PC-3 (cell line): Measurements from ENCODE around the gene RC3H1. TPM values are rescaled to one million over a fixed set of nuclear protein-coding genes. Genes with fewer than 3 reads are reported as not detected.

Experiments
- ATAC-seq: fragments of 200-7000 bp; cut with Tn5 transposase; 2 replicates; pipeline ENCODE4 v1.9.1; 2020; ENCODE audit warnings: mild to moderate bottlenecking, moderate library complexity
- BruUV-seq: library from RNA; stranded (reverse); fragments of 400-500 nt; replicated peaks from 2 replicates; lab custom pipeline; 2021; lab: Mats Ljungman, UMichigan
- CTCF ChIA-PET: fragments of 300-600 bp; sonication (Branson Sonifier 250); formaldehyde crosslinking; loops from one replicate; lab custom pipeline; 2022; ENCODE audit warnings: antibody characterized with exemption; lab: Charles Lee
- POLR2A ChIA-PET: fragments of 300-600 bp; sonication (Branson Sonifier 250); formaldehyde crosslinking; loops from one replicate; lab custom pipeline; 2022; ENCODE audit warnings: antibody characterized with exemption; ENCODE audit not compliant: unreplicated experiment; lab: Charles Lee
- DNase-seq: peaks from one replicate; pipeline ENCODE4 v3.0.0-alpha.2; 2015
- H2AFZ ChIP-seq: fragments of 300-600 bp; sonication (generic); 2 replicates; pipeline ENCODE4 v1.6.0; 2016; ENCODE audit warnings: antibody characterized with exemption, low read length
- H3F3A ChIP-seq: fragments of 300-600 bp; sonication (generic); one replicate; pipeline ENCODE4 v1.6.0; 2017; ENCODE audit warnings: antibody characterized with exemption, low read length, control low read depth, mild to moderate bottlenecking; ENCODE audit not compliant: unreplicated experiment
- H3K27ac ChIP-seq: fragments of 300-600 bp; sonication (generic); 2 replicates; pipeline ENCODE4 v1.5.1; 2016; ENCODE audit warnings: mild to moderate bottlenecking, low read length
- H3K27me3 ChIP-seq: fragments of 300-600 bp; sonication (generic); 2 replicates; pipeline ENCODE4 v1.6.1; 2016; ENCODE audit warnings: low read length, mixed read lengths
- H3K36me3 ChIP-seq: fragments of 300-600 bp; sonication (generic); 2 replicates; pipeline ENCODE4 v1.6.1; 2016; ENCODE audit warnings: low read depth, mixed run types, low read length, mixed read lengths
- H3K4me1 ChIP-seq: fragments of 300-600 bp; sonication (generic); 2 replicates; pipeline ENCODE4 v1.5.1; 2016; ENCODE audit warnings: low read length; ENCODE audit not compliant: insufficient read depth
- H3K4me2 ChIP-seq: fragments of 300-600 bp; sonication (generic); 2 replicates; pipeline ENCODE4 v1.6.0; 2016; ENCODE audit warnings: low read length
- H3K4me3 ChIP-seq: fragments of 300-600 bp; sonication (generic); 2 replicates; pipeline ENCODE4 v1.5.1; 2016; ENCODE audit warnings: mild to moderate bottlenecking, low read length, mixed read lengths
- H3K79me2 ChIP-seq: fragments of 300-600 bp; sonication (generic); 2 replicates; pipeline ENCODE4 v1.6.1; 2017; ENCODE audit warnings: low read length, mixed read lengths
- H3K9ac ChIP-seq: fragments of 300-600 bp; sonication (generic); 2 replicates; pipeline ENCODE4 v1.6.0; 2016; ENCODE audit warnings: mild to moderate bottlenecking, low read length
- H3K9me2 ChIP-seq: fragments of 300-600 bp; sonication (generic); replicated peaks from 2 replicates; pipeline ENCODE4 v1.6.1; 2016; ENCODE audit warnings: mixed run types, low read length, mixed read lengths
- H3K9me3 ChIP-seq: fragments of 300-600 bp; sonication (generic); 2 replicates; pipeline ENCODE4 v1.6.1; 2016; ENCODE audit warnings: low read length, mixed read lengths
- H4K20me1 ChIP-seq: fragments of 300-600 bp; sonication (generic); 2 replicates; pipeline ENCODE4 v1.6.1; 2016; ENCODE audit warnings: low read length, mixed read lengths
- CTCF ChIP-seq: fragments of 300-600 bp; sonication (generic); conservative IDR thresholded peaks from 2 replicates; pipeline ENCODE4 v1.5.1; 2017; ENCODE audit warnings: antibody characterized with exemption, low read depth, mild to moderate bottlenecking, low read length
- EZH2 ChIP-seq: fragments of 300-600 bp; sonication (generic); IDR thresholded peaks from one replicate; pipeline ENCODE4 v1.6.1; 2017; ENCODE audit warnings: antibody characterized with exemption, mild to moderate bottlenecking, low read length; ENCODE audit not compliant: unreplicated experiment
- EZH2phosphoT487 ChIP-seq: fragments of 300-600 bp; sonication (generic); IDR thresholded peaks from 2 replicates; pipeline ENCODE4 v1.6.1; 2018; ENCODE audit warnings: mild to moderate bottlenecking, antibody characterized with exemption, low read length, borderline replicate concordance
- intact Hi-C: fragments of 100-400 bp; cut with micrococcal nuclease; formaldehyde crosslinking; loops from 2 replicates; pipeline ENCODE4 v1.9.0; 2023
- total RNA-seq: library from RNA; depleted of rRNA; stranded (reverse); fragments of >200 nt; gene quantifications from 2 replicates; pipeline ENCODE4 v1.2.3, GENCODE V29; 2014

RC3H1 gene
- total RNA-seq, 1 experiment from 2014 or later = 7.5 TPM

GRCh38 chr1:174017231-174017970 lies 4.8 kb downstream of the RC3H1 start:
- Histone ChIP-seq H3K79me2 (peaks cover 91% of the 10 kb centered on the region), H3K27me3 (no peaks in the 10 kb centered on the region), H3K9ac (no peak overlapping the region), H3K4me2 (no peak overlapping the region), H3K36me3 (no peaks in the 10 kb centered on the region), H3F3A (no peaks in the 10 kb centered on the region), H2AFZ (no peak overlapping the region), H3K4me1 (peaks cover 14% of the 10 kb centered on the region), H3K9me3 (no peaks in the 10 kb centered on the region), H3K9me2 (no peaks in the 10 kb centered on the region), H3K27ac (no peak overlapping the region), H3K4me3 (no peak overlapping the region), H4K20me1 (peaks cover 33% of the 10 kb centered on the region)
- BruUV-seq = no TSS peak
- intact Hi-C loops = loop anchor here (10.0 kb wide), 1 partner anchor 137 kb away; the partner anchor contains the start of gene RABGAP1L
- ChIA-PET CTCF (no interaction called here), POLR2A (no interaction called here)
- no peak for ATAC-seq
- DNase-seq = no peak
- TF ChIP-seq EZH2 (no peak), EZH2phosphoT487 (no peak), CTCF (no peak)

- Histone ChIP-seq H3K9me3 (no peaks in the 10 kb centered on the region), H3K9ac (no peak overlapping the region), H3F3A (no peaks in the 10 kb centered on the region), H3K4me2 (no peak overlapping the region), H3K9me2 (no peaks in the 10 kb centered on the region), H3K27me3 (no peaks in the 10 kb centered on the region), H4K20me1 (peaks cover 16% of the 10 kb centered on the region; the same call in 1 of the 2 replicates), H3K4me1 (no peaks in the 10 kb centered on the region), H3K27ac (no peak overlapping the region), H3K79me2 (peaks cover 90% of the 10 kb centered on the region), H2AFZ (no peak overlapping the region), H3K4me3 (no peak overlapping the region), H3K36me3 (no peaks in the 10 kb centered on the region)
- POLR2A ChIA-PET = no interaction called here
- intact Hi-C loops = loop anchor here (10.0 kb wide), 1 partner anchor 141 kb away; the partner anchor contains the start of gene RABGAP1L
- no TSS peak for BruUV-seq
- no peak for DNase-seq
- CTCF ChIA-PET = no interaction called here
- TF ChIP-seq CTCF (no peak), EZH2 (no peak), EZH2phosphoT487 (no peak)
- no peak for ATAC-seq
Measured at GRCh38 chr1:174013864-174014418, 8.2 kb downstream of the RC3H1 start.

GRCh38 chr1:174008979-174009378 lies 13.2 kb downstream of the RC3H1 start:
- no peaks in the 10 kb centered on the region for H3K36me3 ChIP-seq
- 0 out of 2 replicates have a peak, but pooled peaks cover 3% of the 10 kb centered on the region for H4K20me1 ChIP-seq
- H3K79me2 ChIP-seq = peaks cover 68% of the 10 kb centered on the region
- H2AFZ ChIP-seq = no peak overlapping the region
- ChIA-PET POLR2A (no interaction called here), CTCF (no interaction called here)
- no peaks in the 10 kb centered on the region for H3K9me2 ChIP-seq
- TF ChIP-seq EZH2 (no peak), CTCF (no peak), EZH2phosphoT487 (no peak)
- no peak overlapping the region for H3K27ac ChIP-seq
- ATAC-seq (no peak), DNase-seq (no peak)
- BruUV-seq = no TSS peak
- no peaks in the 10 kb centered on the region for H3F3A ChIP-seq
- intact Hi-C loops = no loop called here
- no peak overlapping the region for H3K4me2 ChIP-seq
- H3K9me3 ChIP-seq = no peaks in the 10 kb centered on the region
- H3K4me3 ChIP-seq = no peak overlapping the region
- no peaks in the 10 kb centered on the region for H3K27me3 ChIP-seq
- peaks cover 4% of the 10 kb centered on the region; the same call in 1 of the 2 replicates for H3K4me1 ChIP-seq
- no peak overlapping the region for H3K9ac ChIP-seq
